GM21723 (cell line): ENCODE measurements around the gene TGDS.
A peak's percentile ranks its signal among the peaks of the same experiment; 100 is the strongest.
"Not testable (repeated sequence)": the region's sequence is repeated elsewhere in the genome, so short reads cannot be mapped to it uniquely, and the experiment has no call there.

Source experiments
- ATAC-seq: cut with Tn5 transposase; IDR thresholded peaks from one replicate; pipeline ENCODE4 v1.9.1; 2021; ENCODE audit warnings: mild to moderate bottlenecking, moderate library complexity; ENCODE audit not compliant: unreplicated experiment

Gene TGDS

GRCh38 chr13:94556041-94556440, 39.9 kb downstream of the TGDS start:
- ATAC-seq = no peak

- ATAC-seq = no peak
These were observed 42.2 kb downstream of the TGDS start for GRCh38 chr13:94553766-94554165.

- ATAC-seq = no peak
These were observed 43.9 kb downstream of the TGDS start for GRCh38 chr13:94552095-94552494.

GRCh38 chr13:94550062-94550738, 45.8 kb downstream of the TGDS start:
- peak; percentile 13 for ATAC-seq

- ATAC-seq = peak; percentile 89
These were observed 46.5 kb downstream of the TGDS start for GRCh38 chr13:94549232-94550061.

GRCh38 chr13:94548821-94549231, 47.1 kb downstream of the TGDS start:
- peak; percentile 72 for ATAC-seq

- peak; percentile 4 for ATAC-seq
These were observed 47.6 kb downstream of the TGDS start for GRCh38 chr13:94548382-94548781.

GRCh38 chr13:94546061-94546839, 49.7 kb downstream of the TGDS start:
- ATAC-seq = no peak

GRCh38 chr13:94544922-94545321, 51.0 kb downstream of the TGDS start:
- ATAC-seq = no peak

- ATAC-seq = no peak
These were observed 53.0 kb downstream of the TGDS start for GRCh38 chr13:94542917-94543316.

- ATAC-seq = no peak
These were observed 58.0 kb downstream of the TGDS start for GRCh38 chr13:94537740-94538630.

GRCh38 chr13:94535775-94536174, 60.2 kb downstream of the TGDS start:
- no peak for ATAC-seq

- ATAC-seq = no peak
These were observed 60.7 kb downstream of the TGDS start for GRCh38 chr13:94535231-94535630.

- no peak for ATAC-seq
These were observed 61.8 kb downstream of the TGDS start for GRCh38 chr13:94534166-94534565.

GRCh38 chr13:94532278-94532677, 63.7 kb downstream of the TGDS start:
- ATAC-seq = not testable (repeated sequence)

GRCh38 chr13:94526956-94527355, 69.0 kb downstream of the TGDS start:
- not testable (repeated sequence) for ATAC-seq

- no peak for ATAC-seq
These were observed 70.2 kb downstream of the TGDS start for GRCh38 chr13:94525781-94526180.

GRCh38 chr13:94524407-94524806, 71.5 kb downstream of the TGDS start:
- ATAC-seq = no peak
